Endothelial cell of umbilical vein (primary cell): ENCODE data around the gene TMEM209. TPM values are rescaled to one million over a fixed set of nuclear protein-coding genes. Genes with fewer than 3 reads are reported as not detected.

Source experiments
- BruUV-seq: library from RNA; stranded (reverse); fragments of 400-500 nt; replicated peaks from 2 replicates; lab custom pipeline; 2021; lab: Mats Ljungman, UMichigan
- CTCF ChIA-PET: fragments of 300-600, 350-600 bp; sonication (Branson Sonifier 250); formaldehyde crosslinking; loops from one replicate; lab custom pipeline; 2021; ENCODE audit warnings: antibody characterized with exemption, inconsistent platforms; lab: Charles Lee
- POLR2A ChIA-PET: fragments of 300-600, 350-600 bp; sonication (Branson Sonifier 250); formaldehyde crosslinking; loops from one replicate; lab custom pipeline; 2021; ENCODE audit warnings: antibody characterized with exemption, inconsistent platforms; lab: Charles Lee
- DNase-seq: peaks from one replicate; pipeline ENCODE4 v3.0.0-alpha.2; 2011; ENCODE audit warnings: low read depth, low spot score
- FAIRE-seq: peaks from 2 replicates; lab custom pipeline; 2011; peaks lifted over from hg19 to GRCh38; lab: Jason Lieb, UNC
- H2AFZ ChIP-seq: 2 replicates; pipeline ENCODE4 v1.6.0; 2012; ENCODE audit warnings: low read depth, low read length, control low read depth, inconsistent platforms
- H3K27ac ChIP-seq: 2 replicates; pipeline ENCODE4 v1.5.1; 2011; ENCODE audit warnings: low read depth, mild to moderate bottlenecking, control low read depth, low read length, moderate library complexity; ENCODE audit not compliant: insufficient read depth
- H3K27me3 ChIP-seq, 2 experiments: 2 replicates each; pipeline versions ENCODE4 v1.6.0 to v1.6.1; 2011; ENCODE audit warnings: low read length in 2 of 2, mixed read lengths in 1 of 2; ENCODE audit not compliant: control insufficient read depth in 2 of 2, insufficient read depth in 2 of 2
- H3K36me3 ChIP-seq, 2 experiments: 2 replicates in 1 of 2; 3 replicates in 1 of 2; pipeline ENCODE4 v1.5.1; 2011; ENCODE audit warnings: low read length in 2 of 2, mild to moderate bottlenecking in 1 of 2, moderate library complexity in 1 of 2; ENCODE audit not compliant: control insufficient read depth in 2 of 2, insufficient read depth in 2 of 2; ENCODE audit errors: extremely low read depth in 1 of 2
- H3K4me1 ChIP-seq: 3 replicates; pipeline ENCODE4 v1.5.1; 2011; ENCODE audit warnings: mild to moderate bottlenecking, low read length; ENCODE audit not compliant: control insufficient read depth, insufficient read depth; ENCODE audit errors: extremely low read depth
- H3K4me2 ChIP-seq: 2 replicates; pipeline ENCODE4 v1.6.1; 2011; ENCODE audit warnings: low read length, control low read depth, mixed read lengths; ENCODE audit not compliant: insufficient read depth
- H3K4me3 ChIP-seq, 3 experiments: fragments of 200-600 bp in 1 of 3; sonication (generic), shearing (Covaris generic) in 1 of 3; replicated peaks in 1 of 3; 2 replicates each; pipeline ENCODE4 v1.5.1; 2011 to 2016; ENCODE audit warnings: control low read depth in 3 of 3, low read length in 3 of 3, mild to moderate bottlenecking in 2 of 3, inconsistent platforms in 1 of 3, low read depth in 1 of 3, moderate library complexity in 1 of 3; ENCODE audit not compliant: insufficient read depth in 1 of 3
- H3K79me2 ChIP-seq: 2 replicates; pipeline ENCODE4 v1.6.0; 2012; ENCODE audit warnings: low read length, inconsistent platforms; ENCODE audit not compliant: control insufficient read depth, insufficient read depth
- H3K9ac ChIP-seq: replicated peaks from 2 replicates; pipeline ENCODE3; 2011; ENCODE audit warnings: low read length, control low read depth; ENCODE audit not compliant: insufficient read depth; ENCODE audit errors: extremely low read depth
- H3K9me1 ChIP-seq: replicated peaks from 3 replicates; pipeline ENCODE4 v1.6.0; 2011; ENCODE audit warnings: mild to moderate bottlenecking, low read length; ENCODE audit not compliant: control insufficient read depth, insufficient read depth; ENCODE audit errors: extremely low read depth
- H3K9me3 ChIP-seq: replicated peaks from 2 replicates; pipeline ENCODE4 v1.5.1; 2012; ENCODE audit warnings: low read length, inconsistent platforms; ENCODE audit not compliant: control insufficient read depth, insufficient read depth
- H4K20me1 ChIP-seq: replicated peaks from 2 replicates; pipeline ENCODE3; 2011; ENCODE audit warnings: mild to moderate bottlenecking, low read length; ENCODE audit not compliant: control insufficient read depth, insufficient read depth; ENCODE audit errors: extremely low read depth
- EZH2 ChIP-seq: IDR thresholded peaks from 2 replicates; pipeline ENCODE4 v1.6.1; 2012; ENCODE audit warnings: borderline replicate concordance, low read depth, mild to moderate bottlenecking, moderate library complexity, low read length, inconsistent platforms; ENCODE audit not compliant: severe bottlenecking
- FOS ChIP-seq: IDR thresholded peaks from 2 replicates; pipeline ENCODE4 v1.6.1; 2011; ENCODE audit warnings: mild to moderate bottlenecking, low read length, moderate library complexity, borderline replicate concordance; ENCODE audit not compliant: insufficient read depth
- GATA2 ChIP-seq: IDR thresholded peaks from 2 replicates; pipeline ENCODE4 v1.7.0; 2011; ENCODE audit warnings: low read depth, mild to moderate bottlenecking, moderate library complexity, mixed read lengths, low read length; ENCODE audit not compliant: insufficient read length, insufficient read depth
- JUN ChIP-seq: IDR thresholded peaks from 2 replicates; pipeline ENCODE4 v1.6.1; 2011; ENCODE audit warnings: borderline replicate concordance, low read depth; ENCODE audit not compliant: insufficient read length, insufficient read depth
- POLR2A ChIP-seq: IDR thresholded peaks from 2 replicates; pipeline ENCODE4 v1.6.1; 2012; ENCODE audit warnings: low read depth, mild to moderate bottlenecking, control low read depth, low read length
- POLR2AphosphoS5 ChIP-seq: IDR thresholded peaks from 2 replicates; pipeline ENCODE4 v1.6.1; 2012; ENCODE audit warnings: low read depth, mild to moderate bottlenecking, control low read depth, low read length, moderate library complexity; ENCODE audit not compliant: insufficient read depth
- dilution Hi-C: fragments of 300-500 bp; cut with MboI; formaldehyde crosslinking; loops from one replicate; pipeline ENCODE4 v1.15.0; 2019; ENCODE audit warnings: low sequenced_read_pairs; ENCODE audit not compliant: extremely low pct_ligation_motif_present
- intact Hi-C: fragments of 100-400 bp; cut with micrococcal nuclease; formaldehyde crosslinking; loops from one replicate; pipeline ENCODE4 v1.10.0; 2022
- polyA plus RNA-seq, 4 experiments: library from polyadenylated mRNA; depleted of rRNA in 3 of 4; stranded (reverse) in 3 of 4; unstranded in 1 of 4; fragments of >200 nt; gene quantifications; 2 replicates each; pipeline versions ENCODE4 v1.2.1 to v1.2.3, GENCODE V29; 2011 to 2012; ENCODE audit warnings: missing spikeins in 1 of 4
- total RNA-seq: library from RNA; stranded (reverse); gene quantifications from 2 replicates; pipeline ENCODE4 v1.2.3, GENCODE V29; 2021
- TF ChIP-seq, protein P1 (sequence below): IDR thresholded peaks from 2 replicates; pipeline ENCODE4 v1.6.1; 2011; ENCODE audit not compliant: insufficient read depth, insufficient read length
- TF ChIP-seq, protein P2 (sequence below), 2 donors: IDR thresholded peaks; 1 replicate in 1 of 2; 2 replicates in 1 of 2; pipeline ENCODE4 v1.5.1; 2011; ENCODE audit warnings: low read length in 2 of 2, mild to moderate bottlenecking in 2 of 2, moderate library complexity in 2 of 2, control low read depth in 1 of 2, inconsistent platforms in 1 of 2, low read depth in 1 of 2; ENCODE audit not compliant: insufficient read depth in 1 of 2; ENCODE audit errors: extremely low read depth in 1 of 2

Gene TMEM209
- total and polyA plus RNA-seq, 2 donors (not counting 3 experiments of a cell fraction or from before 2014, with no cell fraction given), result 13.0 to 16.6 TPM

GRCh38 chr7:130227883-130228575, 22.8 kb upstream of the TMEM209 start:
- no peak overlapping the region for H3K4me3 ChIP-seq
- no peaks in the 10 kb centered on the region for H3K79me2 ChIP-seq
- ChIA-PET CTCF (interaction anchor here (0.6 to 0.7 kb wide), 2 partner anchors 8 to 284 kb away, joined by 3 read pairs; no protein-coding TSS in a partner anchor), POLR2A (no interaction called here)
- FAIRE-seq, result no peak
- H3K4me1 ChIP-seq, result no peaks in the 10 kb centered on the region
- no peak overlapping the region for H3K4me2 ChIP-seq
- H3K9me3 ChIP-seq, result no peaks in the 10 kb centered on the region
- no peak overlapping the region for H3K9ac ChIP-seq
- H3K27me3 ChIP-seq, result no peaks in the 10 kb centered on the region
- H3K9me1 ChIP-seq, result no peaks in the 10 kb centered on the region
- intact Hi-C loops (loop anchor here (2.0 kb wide), 1 partner anchor 53 kb away; no protein-coding TSS in a partner anchor), dilution Hi-C loops (no loop called here)
- no peak for DNase-seq
- H3K36me3 ChIP-seq, result no peaks in the 10 kb centered on the region
- BruUV-seq, result no TSS peak
- H2AFZ ChIP-seq, result no peak overlapping the region
- no peaks in the 10 kb centered on the region for H4K20me1 ChIP-seq
- no peak overlapping the region for H3K27ac ChIP-seq
- TF ChIP-seq JUN (no peak), EZH2 (no peak), POLR2A (no peak), FOS (no peak), POLR2AphosphoS5 (no peak), GATA2 (no peak)
- TF ChIP-seq, protein P1, sequence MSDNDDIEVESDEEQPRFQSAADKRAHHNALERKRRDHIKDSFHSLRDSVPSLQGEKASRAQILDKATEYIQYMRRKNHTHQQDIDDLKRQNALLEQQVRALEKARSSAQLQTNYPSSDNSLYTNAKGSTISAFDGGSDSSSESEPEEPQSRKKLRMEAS, result no peak
- TF ChIP-seq, protein P2, sequence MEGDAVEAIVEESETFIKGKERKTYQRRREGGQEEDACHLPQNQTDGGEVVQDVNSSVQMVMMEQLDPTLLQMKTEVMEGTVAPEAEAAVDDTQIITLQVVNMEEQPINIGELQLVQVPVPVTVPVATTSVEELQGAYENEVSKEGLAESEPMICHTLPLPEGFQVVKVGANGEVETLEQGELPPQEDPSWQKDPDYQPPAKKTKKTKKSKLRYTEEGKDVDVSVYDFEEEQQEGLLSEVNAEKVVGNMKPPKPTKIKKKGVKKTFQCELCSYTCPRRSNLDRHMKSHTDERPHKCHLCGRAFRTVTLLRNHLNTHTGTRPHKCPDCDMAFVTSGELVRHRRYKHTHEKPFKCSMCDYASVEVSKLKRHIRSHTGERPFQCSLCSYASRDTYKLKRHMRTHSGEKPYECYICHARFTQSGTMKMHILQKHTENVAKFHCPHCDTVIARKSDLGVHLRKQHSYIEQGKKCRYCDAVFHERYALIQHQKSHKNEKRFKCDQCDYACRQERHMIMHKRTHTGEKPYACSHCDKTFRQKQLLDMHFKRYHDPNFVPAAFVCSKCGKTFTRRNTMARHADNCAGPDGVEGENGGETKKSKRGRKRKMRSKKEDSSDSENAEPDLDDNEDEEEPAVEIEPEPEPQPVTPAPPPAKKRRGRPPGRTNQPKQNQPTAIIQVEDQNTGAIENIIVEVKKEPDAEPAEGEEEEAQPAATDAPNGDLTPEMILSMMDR (IDR thresholded peaks at IDR 0.05; ENCODE audit: extremely low read depth in 1 of 2, insufficient read depth in 1 of 2, low read depth in 1 of 2, low read length in 2 of 2), result no peak
